GM18519 (cell line): ENCODE data around the gene NBL1.

Experiments
- ATAC-seq: cut with Tn5 transposase; IDR thresholded peaks from one replicate; pipeline ENCODE4 v1.9.1; 2021; ENCODE audit warnings: mild to moderate bottlenecking, moderate library complexity; ENCODE audit not compliant: unreplicated experiment, low FRiP score

Gene NBL1

DNA sequence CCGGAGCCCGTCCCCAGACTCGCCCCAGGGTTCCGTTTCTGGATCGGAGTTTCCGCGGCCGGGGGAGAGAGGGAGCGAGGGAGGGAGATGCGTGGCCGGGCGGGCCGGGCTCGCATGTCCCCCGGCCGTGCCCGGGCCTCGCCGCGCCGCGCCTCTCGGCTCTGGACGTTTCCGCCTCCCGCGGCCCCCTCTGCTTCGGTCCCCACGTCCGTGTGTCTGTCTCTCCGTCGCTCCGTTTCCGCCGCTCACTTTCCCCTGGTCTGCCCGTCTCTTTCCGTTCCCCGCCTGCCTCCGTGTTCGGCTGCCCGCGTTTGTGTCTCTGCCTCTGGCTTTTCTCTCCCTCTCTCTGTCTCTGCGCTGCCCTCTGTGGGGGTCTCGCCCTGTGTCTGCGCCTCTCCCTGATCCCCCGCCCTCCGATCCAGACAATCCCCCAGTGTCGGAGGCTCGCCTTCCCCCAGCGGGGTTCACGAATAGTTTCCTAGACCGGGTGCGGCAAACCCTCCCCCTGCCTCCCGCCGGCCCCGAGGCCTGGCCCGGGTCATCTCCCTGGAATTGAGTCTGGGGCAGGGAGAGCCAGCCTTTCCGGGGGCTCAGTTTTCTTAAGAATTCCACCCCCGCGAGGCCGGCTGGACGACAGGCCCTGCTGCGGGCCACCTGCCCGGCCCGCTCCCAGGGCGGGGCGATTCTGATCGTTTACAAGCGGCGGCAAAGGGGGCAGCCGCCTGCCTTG, 735 bp downstream of the NBL1 start:
- no peak for ATAC-seq

DNA sequence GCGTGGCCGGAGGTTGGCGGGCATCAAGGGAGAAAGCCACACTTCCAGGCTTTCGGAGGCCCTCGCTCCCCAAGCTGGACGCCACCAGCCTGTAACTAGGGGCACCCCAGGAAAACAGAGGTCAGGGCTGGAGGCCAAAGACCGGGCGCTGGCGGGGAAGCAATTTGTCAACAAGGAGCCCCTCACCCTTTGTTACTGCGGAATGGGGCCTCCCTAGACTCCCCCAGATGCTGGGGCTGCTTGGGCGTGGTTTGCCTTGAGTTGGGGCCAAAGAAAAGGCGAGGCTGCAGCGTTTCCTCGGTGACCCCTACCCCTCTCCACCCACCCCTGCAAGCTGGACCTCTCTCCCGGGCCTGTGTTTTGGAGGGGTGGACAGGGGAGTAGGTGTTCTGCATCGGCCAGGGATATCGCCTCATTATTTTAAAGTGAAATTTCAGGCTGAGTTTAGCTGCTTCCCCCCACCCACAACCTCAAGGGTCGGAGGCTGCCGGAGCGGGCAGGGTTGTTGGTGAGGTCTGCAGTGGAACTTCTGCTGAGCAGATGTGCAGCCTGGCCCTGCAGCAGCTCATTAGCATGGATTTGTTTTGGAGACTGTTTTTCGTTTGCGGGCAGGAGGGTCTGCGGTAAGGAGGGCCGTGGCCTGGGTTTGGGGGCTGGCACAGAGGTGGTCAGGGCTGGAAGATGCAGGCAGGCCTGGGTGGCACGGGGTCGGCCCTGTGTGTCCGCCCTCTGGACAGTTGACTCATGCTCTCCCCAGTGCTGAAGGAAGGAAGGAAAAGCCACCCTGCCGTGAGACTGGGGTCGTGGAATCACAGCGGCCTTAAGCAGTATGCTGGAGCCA, 1.5 kb downstream of the NBL1 start:
- ATAC-seq, result no peak

DNA sequence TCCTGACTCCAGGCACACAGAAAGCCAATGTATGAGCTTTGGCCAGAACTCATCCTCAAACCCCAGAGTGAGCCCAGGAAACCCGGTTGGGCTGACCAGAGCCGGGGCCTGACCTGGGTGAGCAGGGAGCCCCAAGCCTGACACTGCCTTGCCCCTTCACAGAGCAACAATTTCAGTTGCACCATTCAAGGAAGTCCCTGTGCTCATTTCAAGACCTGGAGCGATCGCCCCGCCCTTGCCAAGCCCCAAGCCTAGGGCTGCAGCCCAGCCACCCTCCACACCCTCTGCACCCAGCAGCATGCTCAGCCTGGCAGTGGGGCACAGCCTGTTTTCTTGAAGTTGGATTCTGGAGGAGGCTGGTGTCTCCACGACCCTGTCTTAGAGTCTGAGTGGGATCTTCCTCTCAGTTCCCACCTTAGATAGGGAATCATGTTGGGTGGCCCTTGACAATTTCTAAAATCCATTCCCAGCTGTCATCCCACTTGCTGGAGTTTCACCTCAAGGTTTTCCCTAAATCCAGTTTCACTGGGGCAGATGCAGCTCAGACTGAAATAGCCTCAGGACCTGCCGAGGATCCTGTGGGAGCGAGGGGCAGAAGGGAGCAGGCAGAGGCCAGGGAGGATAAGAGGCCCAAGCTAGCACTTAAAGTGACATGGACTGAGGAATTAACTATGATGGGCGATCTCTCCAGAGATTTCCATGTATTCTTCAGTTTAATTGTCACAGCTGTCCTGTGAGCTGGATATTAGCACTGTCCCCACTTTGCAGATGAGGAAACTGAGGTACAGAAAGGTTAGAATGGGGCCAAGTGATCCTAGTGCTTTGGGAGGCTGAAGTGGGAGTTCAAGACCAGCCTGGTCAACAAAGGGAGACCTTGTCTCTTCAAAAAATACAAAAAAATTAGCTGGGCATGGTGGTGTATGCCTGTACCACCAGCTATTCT, 2.5 kb downstream of the NBL1 start:
- ATAC-seq, result no peak

- ATAC-seq, result no peak
Measured at GRCh38 chr1:19647643-19648042, 3.5 kb downstream of the NBL1 start.

DNA sequence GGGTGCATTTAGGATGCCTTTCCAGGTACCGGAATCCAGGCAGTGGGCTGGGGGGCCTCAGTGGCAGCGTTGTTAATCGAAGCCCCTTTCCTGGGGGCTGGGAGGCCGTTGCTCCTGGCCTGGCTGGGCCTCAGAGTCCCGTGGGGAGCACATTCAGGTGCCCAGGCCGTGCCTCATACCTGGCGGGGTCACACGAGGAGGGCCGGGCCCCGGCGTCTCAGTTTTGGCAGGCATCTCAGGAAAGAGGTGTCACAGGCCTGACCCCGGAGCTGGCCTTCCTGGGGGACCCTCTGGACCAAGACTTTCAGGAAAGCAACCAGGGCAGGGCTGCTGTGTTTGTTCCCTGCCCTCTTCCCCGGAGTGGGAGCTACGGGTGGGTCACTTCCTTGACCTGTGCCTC, 4.1 kb downstream of the NBL1 start:
- no peak for ATAC-seq

GRCh38 chr1:19648689-19649088, 4.6 kb downstream of the NBL1 start:
- no peak for ATAC-seq

DNA sequence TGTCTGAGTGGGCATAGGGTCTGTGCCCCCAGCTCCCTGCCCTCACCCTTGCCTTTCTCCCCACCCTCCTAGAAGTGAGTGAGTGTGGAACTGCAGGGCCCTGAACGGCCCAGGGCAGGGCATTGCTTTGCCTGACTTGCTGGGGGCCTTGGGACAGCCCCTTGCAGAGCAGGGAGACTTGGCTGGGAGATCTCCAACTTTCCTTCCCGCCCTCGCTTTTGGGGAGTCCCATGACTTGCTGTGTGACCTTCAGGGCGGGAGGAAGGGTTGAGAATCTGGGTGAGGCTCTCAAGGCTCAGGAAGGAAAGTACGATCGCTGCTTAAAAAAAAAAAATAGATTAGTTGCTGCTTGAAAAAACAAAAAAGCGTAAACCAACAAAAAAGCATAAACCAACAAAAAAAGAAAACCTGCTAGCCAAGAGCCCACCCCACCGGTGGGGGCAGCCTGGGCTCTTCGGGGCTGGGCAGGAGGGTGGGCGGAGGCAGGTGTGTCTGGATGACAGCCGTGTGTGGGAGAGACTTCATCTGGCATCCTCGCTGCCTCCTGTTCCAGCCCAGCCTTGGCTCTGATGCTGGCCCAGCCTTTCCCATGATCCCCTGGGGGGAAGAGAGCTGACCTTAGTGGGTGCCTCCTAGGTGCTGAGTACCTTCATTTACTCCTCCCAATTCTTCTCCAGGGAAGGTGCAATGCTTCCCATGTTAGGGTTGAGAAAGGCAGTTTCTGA, 6.5 kb downstream of the NBL1 start:
- no peak for ATAC-seq

DNA sequence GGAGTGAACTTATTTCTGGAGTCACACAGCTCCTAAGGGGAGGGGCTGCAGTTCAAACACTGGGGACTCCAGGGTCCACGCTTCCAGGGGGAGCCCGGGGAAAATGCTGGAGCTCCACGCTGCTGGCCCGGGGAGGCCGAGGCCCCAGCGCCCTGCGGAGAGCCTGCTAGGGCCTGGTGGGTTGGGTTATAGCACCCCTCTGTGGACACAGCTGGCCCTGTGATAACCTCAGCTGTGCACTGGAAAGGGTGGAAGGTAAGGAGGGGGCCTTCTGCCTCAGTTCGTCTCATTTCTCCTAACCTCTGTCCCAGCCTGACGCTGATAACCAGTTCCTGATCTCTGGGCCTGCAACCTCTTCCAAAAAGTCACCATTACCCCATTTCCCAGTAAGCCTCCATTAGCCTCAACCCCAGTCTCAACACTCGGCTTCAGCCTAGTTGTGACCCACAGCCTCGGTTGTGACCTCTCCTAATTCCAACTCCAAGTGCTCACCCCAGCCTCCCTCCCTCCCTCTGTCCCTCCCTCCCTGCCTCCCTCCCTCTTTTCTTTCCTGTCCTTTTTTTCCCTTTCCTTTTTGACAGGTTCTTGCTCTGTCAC, 7.1 kb downstream of the NBL1 start:
- no peak for ATAC-seq

GRCh38 chr1:19654386-19654785, 10.3 kb downstream of the NBL1 start:
- no peak for ATAC-seq

- no peak for ATAC-seq
Measured at GRCh38 chr1:19654886-19655717, 11.0 kb downstream of the NBL1 start.

DNA sequence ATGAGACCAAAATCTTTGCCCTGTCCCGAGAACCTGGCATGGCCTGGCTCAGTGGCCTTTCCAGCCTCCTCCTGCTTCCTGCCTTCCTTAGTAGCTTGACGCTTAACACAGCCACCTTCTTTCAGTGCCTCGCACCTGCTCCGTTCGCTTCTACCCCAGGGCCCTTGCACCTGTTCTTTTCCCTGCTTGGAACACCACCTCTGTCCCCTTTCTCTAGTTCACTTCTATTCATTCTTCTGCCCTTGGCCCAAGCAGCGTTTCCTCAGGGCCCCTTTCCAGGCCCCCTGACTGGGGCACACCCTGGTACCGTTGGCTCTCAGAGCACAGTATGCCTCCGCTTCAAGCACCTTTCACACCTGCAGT, 11.6 kb downstream of the NBL1 start:
- no peak for ATAC-seq

DNA sequence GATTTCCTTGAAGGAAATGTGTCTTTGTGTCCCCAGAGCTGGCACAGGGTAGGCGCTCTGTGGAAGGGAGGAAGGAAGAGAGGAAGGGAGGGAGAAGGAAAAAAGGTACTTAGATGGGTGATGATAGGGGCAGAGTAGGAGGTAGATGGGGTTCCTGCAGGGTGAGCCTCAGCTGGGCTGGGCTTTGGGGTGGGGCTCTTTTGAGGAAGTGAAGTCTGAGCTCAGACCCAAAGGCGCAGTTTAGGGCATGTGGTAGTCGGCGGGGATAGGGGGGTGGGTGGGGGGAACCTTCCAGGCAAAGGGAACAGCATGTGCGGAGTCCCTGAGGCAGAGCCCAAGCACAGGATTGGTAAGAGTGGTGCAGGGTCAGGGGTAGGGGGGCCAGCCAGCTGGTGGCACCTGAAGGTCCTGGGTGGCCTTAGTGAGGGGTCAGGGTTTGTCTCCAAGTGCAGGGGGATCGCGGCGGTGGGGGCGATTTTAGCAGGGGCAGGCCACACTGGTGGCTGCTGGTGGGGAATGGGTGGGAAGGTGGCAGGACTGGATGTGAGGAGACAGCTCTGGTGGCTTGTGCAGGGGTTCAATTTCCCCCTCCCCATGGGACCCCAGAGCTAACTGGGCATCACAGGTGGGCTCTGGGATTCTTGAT, 12.1 kb downstream of the NBL1 start:
- no peak for ATAC-seq

GRCh38 chr1:19656780-19657466, 12.8 kb downstream of the NBL1 start:
- no peak for ATAC-seq

- ATAC-seq, result no peak
Measured at GRCh38 chr1:19657511-19657910, 13.4 kb downstream of the NBL1 start.

GRCh38 chr1:19658186-19658585, 14.1 kb downstream of the NBL1 start:
- no peak for ATAC-seq

DNA sequence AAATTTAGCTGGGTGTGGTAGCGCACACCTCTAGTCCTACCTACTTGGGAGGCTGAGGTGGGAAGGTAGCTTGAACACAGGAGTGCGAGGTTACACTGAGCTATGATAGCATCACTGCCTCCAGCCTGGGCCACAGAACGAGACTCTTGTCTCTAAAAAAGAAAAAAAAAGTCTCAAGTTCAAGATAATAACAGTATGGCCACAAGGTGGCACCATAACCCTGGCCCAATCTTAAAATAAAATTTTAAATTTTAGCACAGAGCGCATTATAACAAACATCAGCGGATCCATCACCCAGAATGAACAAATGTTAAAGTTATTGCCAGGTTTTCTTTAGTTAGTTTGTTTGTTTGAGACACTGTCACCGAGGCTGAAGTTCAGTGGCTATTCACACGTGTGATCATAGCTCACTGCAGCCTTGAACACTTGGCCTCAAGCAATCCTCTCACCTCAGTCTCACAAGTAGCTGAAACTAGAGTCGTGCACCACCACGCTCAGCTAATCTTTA, 17.7 kb downstream of the NBL1 start:
- ATAC-seq, result no peak

DNA sequence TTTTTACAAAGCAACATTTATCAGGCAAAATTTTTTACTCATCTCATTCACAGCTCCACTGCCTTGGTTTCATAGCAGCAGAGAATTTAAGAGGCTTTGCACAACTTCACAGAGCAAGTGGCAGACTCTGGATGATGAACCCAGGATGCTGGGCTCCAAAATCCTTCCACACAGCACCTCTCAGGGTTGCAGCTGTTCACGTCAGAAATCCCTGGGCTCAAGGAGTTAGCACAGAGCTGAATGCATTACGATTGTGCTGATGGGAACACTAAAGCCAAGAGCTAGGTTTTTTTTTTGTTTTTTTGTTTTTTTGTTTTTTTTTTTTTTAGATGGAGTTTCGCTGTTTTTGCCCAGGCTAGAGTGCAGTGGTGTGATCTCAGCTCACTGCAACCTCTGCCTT, 18.2 kb downstream of the NBL1 start:
- ATAC-seq, result no peak
